Measurements from ENCODE around the gene NTPCR.

GRCh38 chr1:232983817-232984567 is 33.6 kb downstream of the NTPCR start:
- TF ChIP-seq CTCF (IDR thresholded peaks at IDR 0.05) (no peak), POLR2A (IDR thresholded peaks at IDR 0.05) (no peak), POLR2AphosphoS5 (IDR thresholded peaks at IDR 0.05) (no peak)

All from prostate gland (tissue), 2 donors.